Parathyroid adenoma (tissue), 2 donors: Measurements from ENCODE around the gene THRSP.

ENCODE experiments used
- H2AFZ ChIP-seq: fragments of 300-600 bp; sonication (generic); one replicate; pipeline ENCODE4 v1.7.0; 2017; ENCODE audit warnings: antibody characterized with exemption, mild to moderate bottlenecking
- H3K27ac ChIP-seq: fragments of 300-600 bp; sonication (generic); one replicate; pipeline ENCODE4 v1.7.0; 2017
- H3K27me3 ChIP-seq: fragments of 300-600 bp; sonication (generic); one replicate; pipeline ENCODE4 v1.7.0; 2017; ENCODE audit warnings: low read length; ENCODE audit not compliant: control insufficient read depth, insufficient read depth
- H3K36me3 ChIP-seq: fragments of 300-600 bp; sonication (generic); one replicate; pipeline ENCODE4 v1.7.0; 2017; ENCODE audit warnings: low read length; ENCODE audit not compliant: control insufficient read depth, insufficient read depth
- H3K4me1 ChIP-seq: fragments of 300-600 bp; sonication (generic); one replicate; pipeline ENCODE4 v1.7.0; 2017; ENCODE audit warnings: control low read depth
- H3K4me2 ChIP-seq: fragments of 300-600 bp; sonication (generic); one replicate; pipeline ENCODE4 v1.7.0; 2017; ENCODE audit warnings: low read length
- H3K4me3 ChIP-seq: fragments of 300-600 bp; sonication (generic); one replicate; pipeline ENCODE4 v1.7.0; 2017; ENCODE audit warnings: low read depth, low read length
- H3K79me2 ChIP-seq: fragments of 300-600 bp; sonication (generic); one replicate; pipeline ENCODE4 v1.7.0; 2017; ENCODE audit warnings: control low read depth
- H3K9ac ChIP-seq: fragments of 300-600 bp; sonication (generic); one replicate; pipeline ENCODE4 v1.7.0; 2017; ENCODE audit warnings: mild to moderate bottlenecking
- H3K9me3 ChIP-seq: fragments of 300-600 bp; sonication (generic); one replicate; pipeline ENCODE4 v1.7.0; 2017; ENCODE audit warnings: low read length; ENCODE audit not compliant: control insufficient read depth
- CTCF ChIP-seq: fragments of 300-600 bp; sonication (generic); IDR thresholded peaks from one replicate; pipeline ENCODE4 v1.7.0; 2017; ENCODE audit warnings: antibody characterized with exemption, mild to moderate bottlenecking
- donor health status: primary hyperparathyroidism.

Gene THRSP

GRCh38 chr11:78078218-78079167, 14.8 kb downstream of the THRSP start:
- no peak overlapping the region for H2AFZ ChIP-seq
- no peak for TF ChIP-seq CTCF
- H3K27me3 ChIP-seq: no peaks in the 10 kb centered on the region
- peak overlapping the region; percentile 84 for H3K4me3 ChIP-seq
- peak overlapping the region; percentile 78 for H3K4me2 ChIP-seq
- H3K36me3 ChIP-seq: no peaks in the 10 kb centered on the region
- H3K9me3 ChIP-seq: no peaks in the 10 kb centered on the region
- H3K4me1 ChIP-seq: peaks cover 5% of the 10 kb centered on the region
- H3K9ac ChIP-seq: peak overlapping the region; percentile 80
- H3K79me2 ChIP-seq: peaks cover 21% of the 10 kb centered on the region
- H3K27ac ChIP-seq: no peak overlapping the region

GRCh38 chr11:78079232-78080083, 15.8 kb downstream of the THRSP start, which contains the start of gene NDUFC2:
Gene NDUFC2 (minus strand): TSS chr11:78079862. CDS start chr11:78079744, 118 bp downstream.
- no peak for TF ChIP-seq CTCF
- Histone ChIP-seq H3K36me3 (no peaks in the 10 kb centered on the region), H3K27me3 (no peaks in the 10 kb centered on the region)

GRCh38 chr11:78080084-78080817, 16.6 kb downstream of the THRSP start:
- H3K36me3 ChIP-seq: no peaks in the 10 kb centered on the region
- peak overlapping the region; percentile 56 for H3K4me2 ChIP-seq
- peaks cover 5% of the 10 kb centered on the region for H3K4me1 ChIP-seq
- no peaks in the 10 kb centered on the region for H3K27me3 ChIP-seq
- no peak overlapping the region for H3K9ac ChIP-seq
- H3K9me3 ChIP-seq: no peaks in the 10 kb centered on the region
- H3K79me2 ChIP-seq: peaks cover 21% of the 10 kb centered on the region
- peak overlapping the region; percentile 83 for H2AFZ ChIP-seq
- peak overlapping the region; percentile 84 for H3K4me3 ChIP-seq
- peak overlapping the region; percentile 84 for H3K27ac ChIP-seq
- TF ChIP-seq CTCF: no peak

More at GRCh38 chr11:78079232-78080083, 15.8 kb downstream of the THRSP start, which contains the start of gene NDUFC2:
- H3K4me1 ChIP-seq: peaks cover 5% of the 10 kb centered on the region
- H2AFZ ChIP-seq: peak within 1 kb of the TSS; percentile 83
- H3K4me2 ChIP-seq: peak within 1 kb of the TSS; percentile 78
- H3K9me3 ChIP-seq: no peaks in the 10 kb centered on the region
- peaks cover 21% of the 10 kb centered on the region for H3K79me2 ChIP-seq
- H3K4me3 ChIP-seq: peak within 1 kb of the TSS; percentile 84
- H3K27ac ChIP-seq: peak within 1 kb of the TSS; percentile 84
- peak within 1 kb of the TSS; percentile 80 for H3K9ac ChIP-seq

- H3K4me3 ChIP-seq: no peak overlapping the region
- no peak overlapping the region for H3K4me2 ChIP-seq
- no peaks in the 10 kb centered on the region for H3K9me3 ChIP-seq
- peaks cover 5% of the 10 kb centered on the region for H3K4me1 ChIP-seq
- H3K36me3 ChIP-seq: no peaks in the 10 kb centered on the region
- H2AFZ ChIP-seq: peak overlapping the region; percentile 83
- no peak overlapping the region for H3K9ac ChIP-seq
- H3K79me2 ChIP-seq: peaks cover 19% of the 10 kb centered on the region
- no peak for TF ChIP-seq CTCF
- H3K27ac ChIP-seq: no peak overlapping the region
- no peaks in the 10 kb centered on the region for H3K27me3 ChIP-seq
Measured at GRCh38 chr11:78080818-78081495, 17.3 kb downstream of the THRSP start.
